GM19397 (cell line): ENCODE measurements around the gene SCAND1.
"Not testable (repeated sequence)": the region's sequence is repeated elsewhere in the genome, so short reads cannot be mapped to it uniquely, and the experiment has no call there.

ENCODE experiments used
- ATAC-seq: cut with Tn5 transposase; IDR thresholded peaks from one replicate; pipeline ENCODE4 v1.9.1; 2021; ENCODE audit warnings: mild to moderate bottlenecking, moderate library complexity; ENCODE audit not compliant: unreplicated experiment

SCAND1 gene

GRCh38 chr20:35963878-35964277 lies 9.6 kb upstream of the SCAND1 start:
- no peak for ATAC-seq

GRCh38 chr20:35959291-35959690 lies 5.0 kb upstream of the SCAND1 start:
- not testable (repeated sequence) for ATAC-seq

GRCh38 chr20:35956616-35957015 lies 2.3 kb upstream of the SCAND1 start:
- no peak for ATAC-seq

GRCh38 chr20:35954907-35955251 lies 577 bp upstream of the SCAND1 start:
- no peak for ATAC-seq

DNA sequence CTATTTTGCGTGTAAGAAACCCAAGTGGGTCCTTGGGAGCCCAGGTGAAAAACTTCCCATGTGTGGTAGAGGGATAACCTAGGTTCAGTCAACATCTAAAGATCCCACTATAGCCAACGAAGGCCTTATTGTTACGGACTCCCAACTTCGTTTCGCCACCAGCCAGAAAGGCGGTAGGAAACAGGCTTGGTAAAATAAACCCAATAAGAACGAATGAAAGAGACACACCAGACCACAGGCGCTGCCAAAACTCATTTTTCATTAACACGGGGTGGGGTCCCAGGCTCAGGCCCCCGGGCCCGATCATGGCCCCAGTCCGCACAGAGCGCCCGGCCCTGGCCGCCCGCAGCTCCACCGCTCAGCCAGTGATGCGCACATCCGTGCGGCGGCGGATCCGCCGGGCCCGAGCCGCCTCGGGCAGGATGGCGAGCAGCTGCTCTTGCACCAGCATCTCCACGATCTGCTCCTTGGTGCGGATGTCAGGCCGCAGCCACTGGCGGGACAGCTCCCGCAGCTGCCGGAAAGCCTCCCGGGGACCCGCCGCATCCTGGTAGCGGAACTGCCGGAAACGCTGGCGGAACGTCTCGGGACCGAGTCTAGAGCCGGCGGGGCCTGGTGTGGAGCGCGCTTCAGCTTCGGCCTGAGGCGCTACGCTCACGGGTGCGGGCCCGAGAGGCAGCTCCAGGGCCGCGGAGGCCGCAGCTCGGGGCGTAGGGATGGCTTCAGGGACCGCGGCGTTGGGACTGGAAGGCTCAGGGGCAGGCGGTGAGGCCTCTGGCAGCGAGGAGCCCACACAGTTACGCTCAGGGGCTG lies 709 bp downstream of the SCAND1 start:
- ATAC-seq = peak; percentile 27

GRCh38 chr20:35952480-35953386 lies 1.6 kb downstream of the SCAND1 start:
- no peak for ATAC-seq

- ATAC-seq = not testable (repeated sequence)
Observed at GRCh38 chr20:35952080-35952479, 2.2 kb downstream of the SCAND1 start.

GRCh38 chr20:35950093-35950492 lies 4.2 kb downstream of the SCAND1 start:
- no peak for ATAC-seq

DNA sequence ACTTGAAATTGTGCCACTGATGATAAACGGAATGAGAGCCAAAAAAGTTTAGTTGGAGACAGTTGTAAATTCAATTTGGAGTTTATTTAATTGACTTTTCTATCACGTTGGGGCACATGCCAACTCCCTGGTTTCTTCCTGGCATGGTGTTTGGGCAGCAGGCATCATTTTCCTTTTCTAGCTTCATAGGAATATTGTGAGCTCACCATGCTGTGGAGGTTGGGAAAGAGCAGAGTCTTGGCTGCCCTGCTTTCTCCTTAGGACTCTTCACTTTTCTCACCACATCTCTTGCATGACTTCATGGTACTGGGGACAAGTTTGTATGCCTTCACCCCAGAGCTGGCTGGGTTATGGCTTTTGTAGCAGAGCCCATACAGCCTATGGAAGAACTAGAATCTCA lies 6.4 kb downstream of the SCAND1 start:
- no peak for ATAC-seq

DNA sequence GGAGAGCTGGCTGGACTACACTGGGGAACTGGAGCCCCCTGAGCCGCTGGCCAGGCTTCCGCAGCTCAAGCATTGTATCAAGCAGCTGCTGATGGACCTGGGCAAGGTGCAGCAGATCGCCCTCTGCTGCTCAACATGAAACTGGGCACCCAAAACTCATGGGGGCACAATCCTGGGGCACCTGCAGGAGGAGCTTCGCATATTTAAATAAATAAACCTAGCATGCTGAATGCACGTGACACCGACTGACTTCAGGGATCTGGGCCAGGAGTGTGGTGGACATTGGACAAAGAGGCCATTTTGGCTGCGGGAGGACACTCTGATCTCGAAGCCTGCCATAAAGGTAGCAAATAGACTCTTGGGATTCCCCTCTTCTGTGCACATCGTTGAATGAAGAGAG lies 6.8 kb downstream of the SCAND1 start:
- ATAC-seq = no peak

GRCh38 chr20:35942243-35942642 lies 12.1 kb downstream of the SCAND1 start:
- no peak for ATAC-seq

DNA sequence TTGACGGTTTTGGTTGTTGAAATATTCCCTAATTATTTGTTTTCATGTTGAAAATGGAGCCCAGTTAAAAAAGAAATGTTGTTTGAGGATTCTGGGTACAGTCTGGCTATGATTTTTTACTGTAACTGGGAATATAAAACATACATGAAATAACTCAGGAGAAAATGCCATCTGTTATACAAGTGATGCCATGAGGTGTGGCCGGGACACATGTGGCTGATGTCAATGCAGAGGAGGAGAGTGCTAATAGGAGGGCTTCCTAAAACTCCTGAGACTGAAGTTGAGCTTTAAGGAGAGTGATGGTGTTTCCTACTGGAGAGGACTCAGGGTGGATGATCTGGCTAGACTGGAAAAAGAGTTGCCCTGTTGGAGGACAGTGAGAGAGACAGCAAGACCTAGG lies 12.7 kb downstream of the SCAND1 start:
- no peak for ATAC-seq

DNA sequence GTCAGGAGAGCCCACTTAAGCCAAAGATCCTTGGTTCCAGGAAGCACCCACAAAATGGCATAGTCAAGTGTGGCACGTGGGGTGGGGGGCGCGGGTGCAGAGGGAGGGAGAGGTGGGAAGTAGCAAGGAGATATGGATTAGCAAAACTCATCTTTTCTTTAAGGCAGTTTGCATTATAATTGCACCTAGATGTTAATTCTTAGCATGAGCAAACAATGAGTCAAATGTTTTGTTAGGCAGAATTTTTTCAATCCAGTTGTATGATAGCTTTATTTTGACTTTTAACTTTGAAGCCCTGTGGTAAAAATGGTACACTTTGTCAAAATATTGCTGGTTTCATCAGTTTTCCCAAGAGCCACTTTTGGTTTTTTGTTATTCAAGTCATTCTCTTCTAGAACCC lies 15.0 kb downstream of the SCAND1 start:
- ATAC-seq = no peak

DNA sequence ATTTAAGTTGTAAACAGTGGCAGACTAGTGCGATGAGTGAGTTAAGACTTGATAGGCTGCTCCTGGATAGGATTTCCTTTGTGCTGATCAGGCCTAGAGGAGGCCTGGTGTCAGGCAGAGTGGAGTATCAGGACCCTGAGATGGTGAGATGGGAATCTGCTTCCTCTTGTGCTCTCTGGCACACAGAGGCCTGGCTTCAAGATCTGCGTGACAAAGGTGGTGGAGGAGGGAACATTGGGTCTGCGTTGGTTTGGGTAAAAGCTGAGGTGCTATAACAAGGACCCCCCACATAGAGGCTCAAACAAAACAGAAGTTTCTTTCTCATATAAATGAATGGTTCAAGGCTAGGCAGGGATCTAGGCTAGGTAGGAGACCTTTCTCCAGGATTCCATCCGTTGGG lies 20.3 kb downstream of the SCAND1 start:
- no peak for ATAC-seq

- ATAC-seq = no peak
Observed at GRCh38 chr20:35929301-35929700, 25.0 kb downstream of the SCAND1 start.

GRCh38 chr20:35920523-35920922 lies 33.8 kb downstream of the SCAND1 start:
- ATAC-seq = no peak

- no peak for ATAC-seq
Observed at GRCh38 chr20:35918021-35918420, 36.3 kb downstream of the SCAND1 start.

- no peak for ATAC-seq
Observed at GRCh38 chr20:35917077-35917476, 37.2 kb downstream of the SCAND1 start.

GRCh38 chr20:35912881-35913280 lies 41.4 kb downstream of the SCAND1 start:
- no peak for ATAC-seq

GRCh38 chr20:35910254-35910653 lies 44.0 kb downstream of the SCAND1 start:
- ATAC-seq = no peak

GRCh38 chr20:35909796-35910195 lies 44.5 kb downstream of the SCAND1 start:
- ATAC-seq = no peak

GRCh38 chr20:35909176-35909575 lies 45.1 kb downstream of the SCAND1 start:
- no peak for ATAC-seq
